SK-N-SH (cell line): ENCODE results near the gene ENPP5. TPM values are rescaled to one million over a fixed set of nuclear protein-coding genes. Genes with fewer than 3 reads are reported as not detected.

Experiments
- CTCF ChIA-PET: fragments of 300-600, 350-600 bp; formaldehyde crosslinking; extraction: SDS; loops from one replicate; lab custom pipeline; 2021; lab: Yijun Ruan, JAX
- POLR2A ChIA-PET: fragments of 350-600 bp; sonication (Branson Sonifier 250); formaldehyde crosslinking; extraction: SDS; loops from one replicate; lab custom pipeline; 2020; ENCODE audit warnings: antibody characterized with exemption, inconsistent platforms; lab: Yijun Ruan, JAX
- DNase-seq: peaks from one replicate; pipeline ENCODE4 v3.0.0; 2012
- H2AFZ ChIP-seq: fragments of 200-600 bp; sonication (generic); 2 replicates; pipeline ENCODE4 v1.8.1; 2016; ENCODE audit warnings: antibody characterized with exemption, mild to moderate bottlenecking, low read depth
- H3F3A ChIP-seq: fragments of 200-600 bp; sonication (generic); replicated peaks from 2 replicates; pipeline ENCODE3; 2016; ENCODE audit warnings: antibody characterized with exemption, mild to moderate bottlenecking; ENCODE audit not compliant: insufficient read depth
- H3K27ac ChIP-seq, 2 experiments: fragments of 200-500 bp in 1 of 2; fragments of 200-600 bp in 1 of 2; sonication (Bioruptor generic) in 1 of 2; sonication (generic), shearing (Covaris generic) in 1 of 2; 2 replicates each; pipeline versions ENCODE4 v1.5.1 to v1.6.1; 2014 to 2016; ENCODE audit warnings: low read depth in 2 of 2, inconsistent platforms in 1 of 2, low read length in 1 of 2, mild to moderate bottlenecking in 1 of 2, mixed read lengths in 1 of 2
- H3K27me3 ChIP-seq: fragments of 200-600 bp; sonication (generic), shearing (Covaris generic); 2 replicates; pipeline ENCODE4 v1.6.1; 2016; ENCODE audit warnings: mixed run types; ENCODE audit not compliant: insufficient read depth
- H3K36me3 ChIP-seq, 2 experiments: fragments of 200-500 bp in 1 of 2; fragments of 200-600 bp in 1 of 2; sonication (Bioruptor generic) in 1 of 2; sonication (generic) in 1 of 2; replicated peaks in 1 of 2; 2 replicates each; pipeline versions ENCODE3 to v1.5.1; 2014 to 2016; ENCODE audit warnings: low read length in 1 of 2, mild to moderate bottlenecking in 1 of 2; ENCODE audit not compliant: insufficient read depth in 2 of 2, control insufficient read depth in 1 of 2
- H3K4me1 ChIP-seq, 2 experiments: fragments of 200-500 bp in 1 of 2; fragments of 200-600 bp in 1 of 2; sonication (Bioruptor generic) in 1 of 2; sonication (generic), shearing (Covaris generic) in 1 of 2; 2 replicates each; pipeline versions ENCODE4 v1.5.1 to v1.6.1; 2014 to 2016; ENCODE audit warnings: low read depth in 1 of 2, low read length in 1 of 2, mixed run types in 1 of 2; ENCODE audit not compliant: insufficient read depth in 2 of 2, control insufficient read depth in 1 of 2
- H3K4me2 ChIP-seq: fragments of 200-600 bp; sonication (generic), shearing (Covaris generic); 2 replicates; pipeline ENCODE4 v1.6.1; 2017; ENCODE audit warnings: mixed run types
- H3K4me3 ChIP-seq, 2 experiments: fragments of 200-500 bp in 1 of 2; fragments of 200-600 bp in 1 of 2; sonication (Bioruptor generic) in 1 of 2; sonication (generic), shearing (Covaris generic) in 1 of 2; 2 replicates each; pipeline versions ENCODE4 v1.5.1 to v1.8.1; 2014 to 2016; ENCODE audit warnings: low read depth in 2 of 2, inconsistent platforms in 1 of 2, low read length in 1 of 2, mild to moderate bottlenecking in 1 of 2, mixed read lengths in 1 of 2, moderate library complexity in 1 of 2
- H3K79me2 ChIP-seq: fragments of 200-600 bp; sonication (generic); 2 replicates; pipeline ENCODE4 v1.8.1; 2017; ENCODE audit warnings: mild to moderate bottlenecking; ENCODE audit not compliant: insufficient read depth
- H3K9ac ChIP-seq: fragments of 200-600 bp; sonication (generic); 2 replicates; pipeline ENCODE4 v1.6.1; 2017; ENCODE audit warnings: mixed run types
- H3K9me2 ChIP-seq: fragments of 200-600 bp; sonication (generic); 2 replicates; pipeline ENCODE4 v1.6.1; 2017; ENCODE audit warnings: mixed run types
- H3K9me3 ChIP-seq: fragments of 200-600 bp; sonication (generic); 2 replicates; pipeline ENCODE4 v1.6.1; 2017; ENCODE audit warnings: mixed run types, mild to moderate bottlenecking, moderate library complexity
- H4K20me1 ChIP-seq: fragments of 200-600 bp; sonication (generic); 2 replicates; pipeline ENCODE4 v1.6.1; 2017; ENCODE audit warnings: mild to moderate bottlenecking, mixed run types; ENCODE audit not compliant: insufficient read depth
- CHD2 ChIP-seq: fragments of 150-350 bp; IDR thresholded peaks from 2 replicates; pipeline ENCODE4 v1.6.1; 2018; ENCODE audit warnings: low read length; ENCODE audit not compliant: partially characterized antibody
- ELF1 ChIP-seq: IDR thresholded peaks from 2 replicates; pipeline ENCODE4 v1.4.0; 2012
- EP300 ChIP-seq, 2 experiments: IDR thresholded peaks; 2 replicates each; pipeline versions ENCODE4 v1.4.0 to v1.6.1; 2012; ENCODE audit warnings: borderline replicate concordance in 1 of 2, low read depth in 1 of 2, low read length in 1 of 2
- EZH2phosphoT487 ChIP-seq: fragments of 200-600 bp; sonication (generic); IDR thresholded peaks from 2 replicates; pipeline ENCODE4 v1.6.1; 2017; ENCODE audit warnings: low read depth, mixed run types, mild to moderate bottlenecking, antibody characterized with exemption, moderate library complexity, borderline replicate concordance
- GABPA ChIP-seq: IDR thresholded peaks from 2 replicates; pipeline ENCODE4 v1.4.0; 2012; ENCODE audit warnings: low read depth, mild to moderate bottlenecking
- GATA2 ChIP-seq: sonication (generic); formaldehyde crosslinking; IDR thresholded peaks from 2 replicates; pipeline ENCODE4 v1.5.0; 2020; ENCODE audit warnings: mild to moderate bottlenecking, missing genetic modification reagents
- NFIC ChIP-seq: IDR thresholded peaks from 2 replicates; pipeline ENCODE4 v1.4.0; 2012; ENCODE audit warnings: borderline replicate concordance
- PBX3 ChIP-seq: IDR thresholded peaks from 2 replicates; pipeline ENCODE4; 2012
- RCOR1 ChIP-seq: fragments of 150-350 bp; IDR thresholded peaks from 2 replicates; pipeline ENCODE4 v1.6.1; 2017; ENCODE audit warnings: antibody characterized with exemption, low read length
- RXRA ChIP-seq: IDR thresholded peaks from 2 replicates; pipeline ENCODE4 v1.4.0; 2012; ENCODE audit warnings: low read depth, mild to moderate bottlenecking, borderline replicate concordance
- SIN3A ChIP-seq: IDR thresholded peaks from 2 replicates; pipeline ENCODE4 v1.6.1; 2012; ENCODE audit warnings: low read depth, mild to moderate bottlenecking, low read length, moderate library complexity, borderline replicate concordance
- SMC3 ChIP-seq: IDR thresholded peaks from 2 replicates; pipeline ENCODE4 v1.6.1; 2012; ENCODE audit warnings: low read depth, low read length, improper control_type of control experiment
- WGBS: methylation state at CpG from one replicate; pipeline ENCODE4 v1.1.6; 2017; ENCODE audit warnings: low lambda C conversion rate; 5-methylcytosine and 5-hydroxymethylcytosine counted together
- polyA plus RNA-seq, 3 experiments: library from polyadenylated mRNA; depleted of rRNA; stranded (reverse); fragments of >200 nt; gene quantifications; 2 replicates each; pipeline ENCODE4 v1.2.3, GENCODE V29; 2012
- TF ChIP-seq, protein P1 (sequence below): IDR thresholded peaks from 2 replicates; pipeline ENCODE4 v1.4.0; 2012; ENCODE audit warnings: low read depth, borderline replicate concordance
- TF ChIP-seq, protein P2 (sequence below): fragments of 200-600 bp; sonication (generic); IDR thresholded peaks from 2 replicates; pipeline ENCODE4 v1.6.1; 2017; ENCODE audit warnings: antibody characterized with exemption, mild to moderate bottlenecking, moderate library complexity

The ENPP5 gene
- polyA plus RNA-seq, 1 of the 3 experiments (the other 2 are of a cell fraction), result not detected

- TF ChIP-seq, protein P1, sequence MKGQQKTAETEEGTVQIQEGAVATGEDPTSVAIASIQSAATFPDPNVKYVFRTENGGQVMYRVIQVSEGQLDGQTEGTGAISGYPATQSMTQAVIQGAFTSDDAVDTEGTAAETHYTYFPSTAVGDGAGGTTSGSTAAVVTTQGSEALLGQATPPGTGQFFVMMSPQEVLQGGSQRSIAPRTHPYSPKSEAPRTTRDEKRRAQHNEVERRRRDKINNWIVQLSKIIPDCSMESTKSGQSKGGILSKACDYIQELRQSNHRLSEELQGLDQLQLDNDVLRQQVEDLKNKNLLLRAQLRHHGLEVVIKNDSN, result no peak
- TF ChIP-seq GATA2 (no peak), GABPA (no peak), ELF1 (no peak), EP300 (IDR thresholded peaks at IDR 0.05; ENCODE audit: borderline replicate concordance in 1 of 2, low read depth in 1 of 2, low read length in 1 of 2) (no peak), SMC3 (no peak)
- TF ChIP-seq, protein P2, sequence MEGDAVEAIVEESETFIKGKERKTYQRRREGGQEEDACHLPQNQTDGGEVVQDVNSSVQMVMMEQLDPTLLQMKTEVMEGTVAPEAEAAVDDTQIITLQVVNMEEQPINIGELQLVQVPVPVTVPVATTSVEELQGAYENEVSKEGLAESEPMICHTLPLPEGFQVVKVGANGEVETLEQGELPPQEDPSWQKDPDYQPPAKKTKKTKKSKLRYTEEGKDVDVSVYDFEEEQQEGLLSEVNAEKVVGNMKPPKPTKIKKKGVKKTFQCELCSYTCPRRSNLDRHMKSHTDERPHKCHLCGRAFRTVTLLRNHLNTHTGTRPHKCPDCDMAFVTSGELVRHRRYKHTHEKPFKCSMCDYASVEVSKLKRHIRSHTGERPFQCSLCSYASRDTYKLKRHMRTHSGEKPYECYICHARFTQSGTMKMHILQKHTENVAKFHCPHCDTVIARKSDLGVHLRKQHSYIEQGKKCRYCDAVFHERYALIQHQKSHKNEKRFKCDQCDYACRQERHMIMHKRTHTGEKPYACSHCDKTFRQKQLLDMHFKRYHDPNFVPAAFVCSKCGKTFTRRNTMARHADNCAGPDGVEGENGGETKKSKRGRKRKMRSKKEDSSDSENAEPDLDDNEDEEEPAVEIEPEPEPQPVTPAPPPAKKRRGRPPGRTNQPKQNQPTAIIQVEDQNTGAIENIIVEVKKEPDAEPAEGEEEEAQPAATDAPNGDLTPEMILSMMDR, result no peak
Measured at GRCh38 chr6:46211917-46212316, 41.1 kb upstream of the ENPP5 start (continued).

GRCh38 chr6:46210294-46210693 lies 39.5 kb upstream of the ENPP5 start:
- H3K9ac ChIP-seq, result no peak overlapping the region
- DNase-seq, result no peak
- no peaks in the 10 kb centered on the region for H3K9me3 ChIP-seq
- H3K4me1 ChIP-seq, result no peaks in the 10 kb centered on the region
- H3K9me2 ChIP-seq, result no peaks in the 10 kb centered on the region
- CTCF ChIA-PET, result no interaction called here
- H3K27ac ChIP-seq, result no peak overlapping the region
- H3K79me2 ChIP-seq, result no peaks in the 10 kb centered on the region
- H2AFZ ChIP-seq, result no peak overlapping the region
- TF ChIP-seq GATA2, result no peak
- TF ChIP-seq SIN3A, result no peak
- no peak for TF ChIP-seq CHD2
- no peak for TF ChIP-seq PBX3
- no peak for TF ChIP-seq RXRA
- TF ChIP-seq NFIC, result no peak
- TF ChIP-seq, protein P1, result no peak
- TF ChIP-seq, protein P2, result no peak
- TF ChIP-seq EZH2phosphoT487, result no peak
- TF ChIP-seq RCOR1, result no peak
- no peak for TF ChIP-seq EP300 (IDR thresholded peaks at IDR 0.05; ENCODE audit: borderline replicate concordance in 1 of 2, low read depth in 1 of 2, low read length in 1 of 2)
- TF ChIP-seq, all 33 proteins: peak for 0
- no peaks in the 10 kb centered on the region for H4K20me1 ChIP-seq
- no peak overlapping the region for H3K4me2 ChIP-seq
- no peak overlapping the region for H3K4me3 ChIP-seq
- H3K36me3 ChIP-seq, result no peaks in the 10 kb centered on the region
- H3F3A ChIP-seq, result no peaks in the 10 kb centered on the region
- no peaks in the 10 kb centered on the region for H3K27me3 ChIP-seq
- 25% methylated on average over 5 of the region's 5 CpGs for WGBS
- POLR2A ChIA-PET, result no interaction called here
